ENCODE results near the gene PSMC3.
A peak's percentile ranks its signal among the peaks of the same experiment; 100 is the strongest.

The PSMC3 gene

GRCh38 chr11:47375020-47375419, 51.2 kb downstream of the PSMC3 start:
- DNase-seq, result no peak

- no peak for DNase-seq
Measured at GRCh38 chr11:47374720-47375019, 51.6 kb downstream of the PSMC3 start.

GRCh38 chr11:47373876-47374719, 52.1 kb downstream of the PSMC3 start:
- peak; percentile 16 to 57 for DNase-seq

- DNase-seq, result no peak
Measured at GRCh38 chr11:47372422-47372821, 53.8 kb downstream of the PSMC3 start.

- DNase-seq, result no peak
Measured at GRCh38 chr11:47369676-47370075, 56.6 kb downstream of the PSMC3 start.
